ENCODE measurements around the gene PIK3C2B. TPM values are rescaled to one million over a fixed set of nuclear protein-coding genes. Genes with fewer than 3 reads are reported as not detected.

PIK3C2B gene
- total and polyA plus RNA-seq, 2 of the 8 experiments (the other 6 are each of a cell fraction or from before 2014, with no cell fraction given), result 20.4 to 36.7 TPM

- TF ChIP-seq HDAC2 (IDR thresholded peaks at IDR 0.05; ENCODE audit: borderline replicate concordance in 1 of 2, low read depth in 2 of 2, low read length in 2 of 2), result no peak
- TF ChIP-seq NRF1 (IDR thresholded peaks at IDR 0.05; ENCODE audit: low read depth, low read length), result no peak
- TF ChIP-seq YY1 (IDR thresholded peaks at IDR 0.05; ENCODE audit: low read depth, low read length), result no peak
- no peak for TF ChIP-seq E2F6 (IDR thresholded peaks at IDR 0.05)
- no peak for TF ChIP-seq BRCA1 (IDR thresholded peaks at IDR 0.05; ENCODE audit: low read depth, low read length)
These were observed 9.4 kb upstream of the PIK3C2B start (continued) for GRCh38 chr1:204503913-204504519.
